ENCODE measurements around the gene SND1.

GRCh38 chr7:127618775-127619174, 33.2 kb upstream of the SND1 start:
- no peak for TF ChIP-seq CTCF (IDR thresholded peaks at IDR 0.05)
- TF ChIP-seq POLR2A (IDR thresholded peaks at IDR 0.05), result no peak
